Fibroblast of lung (primary cell): Measurements from ENCODE around the gene EPHA8.

Experiments used
- CTCF ChIP-seq, 2 donors: IDR thresholded peaks in 1 of 2; conservative IDR thresholded peaks in 1 of 2; 1 replicate in 1 of 2; 2 replicates in 1 of 2; pipeline ENCODE4 v1.5.1; 2011 to 2012; ENCODE audit warnings: low read length in 2 of 2, control low read depth in 1 of 2, inconsistent platforms in 1 of 2, low read depth in 1 of 2, mild to moderate bottlenecking in 1 of 2
- EZH2 ChIP-seq: IDR thresholded peaks from 2 replicates; pipeline ENCODE4 v1.5.1; 2012; ENCODE audit warnings: low read length, control low read depth, mild to moderate bottlenecking; ENCODE audit errors: missing control alignments

GRCh38 chr1:22553104-22553880 is 10.0 kb upstream of the EPHA8 start:
- TF ChIP-seq CTCF (conservative IDR thresholded peaks at IDR 0.05 in 1 of 2, IDR thresholded peaks at IDR 0.05 in 1 of 2; ENCODE audit: low read depth in 1 of 2, low read length in 2 of 2): no peak
- no peak for TF ChIP-seq EZH2
